Prostate gland (tissue), 2 donors: ENCODE measurements around the gene NDUFB11. TPM values are rescaled to one million over a fixed set of nuclear protein-coding genes. Genes with fewer than 3 reads are reported as not detected.

Experiments used
- DNase-seq: peaks from one replicate; pipeline ENCODE4 v3.0.0-alpha.2; 2019; ENCODE audit warnings: low spot score
- H3K27ac ChIP-seq, 2 donors: fragments of 200-600 bp; sonication (generic); 2 replicates each; pipeline ENCODE4 v1.5.1; 2017 to 2019
- H3K27me3 ChIP-seq: fragments of 200-600 bp; sonication (generic); replicated peaks from 2 replicates; pipeline ENCODE4 v1.5.1; 2019; ENCODE audit not compliant: insufficient read depth
- H3K36me3 ChIP-seq, 2 donors: fragments of 200-600 bp; sonication (generic); 1 replicate in 1 of 2; 2 replicates in 1 of 2; pipeline versions ENCODE4 v1.5.1 to v1.8.1; 2017 to 2019
- H3K4me1 ChIP-seq: fragments of 200-600 bp; sonication (generic); replicated peaks from 2 replicates; pipeline ENCODE4 v1.5.1; 2019
- H3K4me3 ChIP-seq, 2 donors: fragments of 200-600 bp; sonication (generic); 2 replicates each; pipeline ENCODE4 v1.5.1; 2017 to 2019
- H3K9me3 ChIP-seq: fragments of 200-600 bp; sonication (generic); 2 replicates; pipeline ENCODE4 v1.5.1; 2017
- POLR2A ChIP-seq: fragments of 450-650 bp; IDR thresholded peaks from one replicate; pipeline ENCODE4 v1.6.1; 2016; ENCODE audit warnings: antibody characterized with exemption, mild to moderate bottlenecking
- POLR2AphosphoS5 ChIP-seq: sonication (generic); formaldehyde crosslinking; IDR thresholded peaks from one replicate; pipeline ENCODE4 v1.6.1; 2017; ENCODE audit warnings: antibody characterized with exemption
- WGBS: methylation state at CpG from one replicate; pipeline ENCODE4 v1.1.5; 2018; 5-methylcytosine and 5-hydroxymethylcytosine counted together
- intact Hi-C: fragments of 100-400 bp; cut with DNase I; formaldehyde crosslinking; loops from one replicate; pipeline ENCODE4 v1.14.2; 2022
- total RNA-seq, 2 donors: library from RNA; depleted of rRNA; stranded (reverse); fragments of >200 nt; gene quantifications; one replicate each; pipeline ENCODE4 v1.1.0, GENCODE V29; 2016
- TF ChIP-seq, protein P1 (sequence below), 4 experiments: fragments of 200-600 bp in 2 of 4; fragments of 450-650 bp in 2 of 4; sonication (generic) in 2 of 4; IDR thresholded peaks; 1 replicate in 3 of 4; 2 replicates in 1 of 4; pipeline ENCODE4 v1.5.1; 2016 to 2019; ENCODE audit warnings: antibody characterized with exemption in 4 of 4, mild to moderate bottlenecking in 2 of 4, moderate library complexity in 2 of 4

Gene NDUFB11
- total RNA-seq, 2 donors from 2014 or later: 85.3 to 131 TPM

DNA sequence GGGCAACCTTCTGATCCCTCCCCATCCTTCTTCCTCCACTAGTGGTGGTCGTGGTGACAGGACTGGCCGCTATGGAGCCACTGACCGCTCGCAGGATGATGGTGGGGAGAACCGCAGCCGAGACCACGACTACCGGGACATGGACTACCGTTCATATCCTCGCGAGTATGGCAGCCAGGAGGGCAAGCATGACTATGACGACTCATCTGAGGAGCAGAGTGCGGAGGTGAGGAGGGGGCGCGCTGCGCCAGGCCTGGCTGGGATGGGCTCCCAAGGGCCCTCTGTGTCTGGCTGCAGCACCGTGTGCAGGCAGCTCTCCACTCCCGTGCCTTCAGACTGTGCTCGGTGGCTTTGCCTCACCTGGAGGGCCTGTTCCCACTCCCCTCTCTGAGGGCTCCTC, 24.8 kb upstream of the NDUFB11 start:
- Histone ChIP-seq H3K27ac (no peak overlapping the region), H3K27me3 (no peaks in the 10 kb centered on the region), H3K36me3 (no peaks in the 10 kb centered on the region), H3K9me3 (no peaks in the 10 kb centered on the region), H3K4me1 (no peaks in the 10 kb centered on the region), H3K4me3 (no peak overlapping the region)
- no peak for DNase-seq
- intact Hi-C loops: no loop called here
- 94% methylated on average over 13 of the region's 19 CpGs for WGBS
- TF ChIP-seq POLR2A (no peak), POLR2AphosphoS5 (no peak)
- TF ChIP-seq, protein P1, sequence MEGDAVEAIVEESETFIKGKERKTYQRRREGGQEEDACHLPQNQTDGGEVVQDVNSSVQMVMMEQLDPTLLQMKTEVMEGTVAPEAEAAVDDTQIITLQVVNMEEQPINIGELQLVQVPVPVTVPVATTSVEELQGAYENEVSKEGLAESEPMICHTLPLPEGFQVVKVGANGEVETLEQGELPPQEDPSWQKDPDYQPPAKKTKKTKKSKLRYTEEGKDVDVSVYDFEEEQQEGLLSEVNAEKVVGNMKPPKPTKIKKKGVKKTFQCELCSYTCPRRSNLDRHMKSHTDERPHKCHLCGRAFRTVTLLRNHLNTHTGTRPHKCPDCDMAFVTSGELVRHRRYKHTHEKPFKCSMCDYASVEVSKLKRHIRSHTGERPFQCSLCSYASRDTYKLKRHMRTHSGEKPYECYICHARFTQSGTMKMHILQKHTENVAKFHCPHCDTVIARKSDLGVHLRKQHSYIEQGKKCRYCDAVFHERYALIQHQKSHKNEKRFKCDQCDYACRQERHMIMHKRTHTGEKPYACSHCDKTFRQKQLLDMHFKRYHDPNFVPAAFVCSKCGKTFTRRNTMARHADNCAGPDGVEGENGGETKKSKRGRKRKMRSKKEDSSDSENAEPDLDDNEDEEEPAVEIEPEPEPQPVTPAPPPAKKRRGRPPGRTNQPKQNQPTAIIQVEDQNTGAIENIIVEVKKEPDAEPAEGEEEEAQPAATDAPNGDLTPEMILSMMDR (IDR thresholded peaks at IDR 0.05): no peak

DNA sequence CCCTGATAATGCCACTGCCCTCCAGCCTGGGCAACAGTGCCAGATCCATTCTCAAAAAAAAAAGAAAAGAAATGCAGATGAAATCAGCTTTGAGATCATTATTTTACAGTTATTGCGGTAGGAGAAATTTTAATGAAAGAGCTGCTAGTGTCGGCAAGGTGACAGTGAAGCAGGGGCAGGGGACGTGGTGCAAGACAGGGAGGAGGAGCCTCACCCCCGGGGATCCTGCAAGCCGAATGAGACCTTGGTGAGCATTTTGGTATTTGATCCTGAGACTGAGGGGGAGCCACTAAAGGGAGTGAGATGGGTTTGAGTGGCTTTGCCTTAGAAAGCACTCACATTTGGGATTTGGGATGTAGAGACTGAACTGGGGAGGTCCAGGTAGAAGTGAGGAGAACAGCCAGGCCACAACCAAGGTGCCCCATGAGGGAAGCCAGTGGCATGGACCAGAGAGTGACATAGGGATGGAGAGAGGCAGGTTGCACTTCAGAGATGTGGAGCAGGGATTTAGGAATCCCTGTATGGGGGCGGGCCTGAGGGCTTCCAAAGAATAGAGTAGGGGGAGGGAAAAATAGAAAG, 24.1 kb upstream of the NDUFB11 start:
- Histone ChIP-seq H3K27me3 (no peaks in the 10 kb centered on the region), H3K4me3 (no peak overlapping the region), H3K36me3 (no peaks in the 10 kb centered on the region), H3K27ac (no peak overlapping the region), H3K9me3 (no peaks in the 10 kb centered on the region), H3K4me1 (no peaks in the 10 kb centered on the region)
- TF ChIP-seq, protein P1 (IDR thresholded peaks at IDR 0.05): no peak
- no peak for TF ChIP-seq POLR2AphosphoS5
- no peak for TF ChIP-seq POLR2A
- intact Hi-C loops: no loop called here
- 85% methylated on average over 6 of the region's 6 CpGs for WGBS
- DNase-seq: no peak

DNA sequence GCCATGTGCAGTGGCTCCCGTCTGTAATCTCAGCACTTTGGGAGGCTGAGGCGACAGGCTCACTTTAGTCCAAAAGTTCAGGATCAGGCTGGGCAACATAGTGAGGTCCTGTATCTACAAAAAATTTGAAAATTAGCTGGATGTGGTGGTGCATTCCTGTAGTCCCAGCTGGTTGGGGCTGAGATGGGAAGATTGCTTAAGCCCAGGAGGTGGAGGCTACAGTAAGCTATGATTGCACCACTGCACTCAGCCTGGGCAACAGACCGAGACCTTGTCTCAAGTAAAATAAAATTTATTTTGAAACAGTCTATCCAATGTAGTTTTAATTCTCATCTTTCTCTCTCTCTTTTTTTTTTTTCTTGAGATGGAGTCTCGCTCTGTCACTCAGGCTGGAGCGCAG, 21.6 kb upstream of the NDUFB11 start:
- Histone ChIP-seq H3K4me1 (no peaks in the 10 kb centered on the region), H3K9me3 (no peaks in the 10 kb centered on the region), H3K27me3 (no peaks in the 10 kb centered on the region), H3K4me3 (no peak overlapping the region), H3K27ac (no peak overlapping the region), H3K36me3 (no peaks in the 10 kb centered on the region)
- no peak for TF ChIP-seq POLR2A
- TF ChIP-seq POLR2AphosphoS5: no peak
- TF ChIP-seq, protein P1 (IDR thresholded peaks at IDR 0.05): no peak
- 97% methylated on average over 5 of the region's 5 CpGs for WGBS
- no peak for DNase-seq
- intact Hi-C loops: no loop called here

DNA sequence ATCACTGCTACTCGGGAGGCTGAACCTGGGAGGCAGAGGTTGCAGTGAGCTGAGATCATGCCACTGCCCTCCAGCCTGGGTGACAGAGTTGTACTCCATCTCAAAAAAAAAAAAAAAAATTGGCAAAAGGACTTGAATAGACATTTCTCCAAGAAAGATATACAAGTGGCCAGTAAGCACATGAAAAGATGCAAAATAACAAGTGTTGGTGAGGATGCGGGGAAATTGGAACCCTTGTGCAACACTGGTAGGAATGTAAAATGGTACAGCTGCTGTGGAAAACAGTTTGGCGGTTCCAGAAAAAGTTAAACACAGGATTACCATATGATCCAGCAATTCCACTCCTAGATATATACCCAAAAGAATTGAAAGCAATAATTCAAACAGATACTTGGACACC, 19.9 kb upstream of the NDUFB11 start:
- TF ChIP-seq, protein P1 (IDR thresholded peaks at IDR 0.05): no peak
- TF ChIP-seq POLR2A: no peak
- no peak for TF ChIP-seq POLR2AphosphoS5
- H3K27me3 ChIP-seq: no peaks in the 10 kb centered on the region
- 92% methylated on average over 3 of the region's 3 CpGs for WGBS
- H3K4me1 ChIP-seq: no peaks in the 10 kb centered on the region
- intact Hi-C loops: no loop called here
- no peaks in the 10 kb centered on the region for H3K36me3 ChIP-seq
- H3K9me3 ChIP-seq: no peaks in the 10 kb centered on the region
- H3K27ac ChIP-seq: no peak overlapping the region
- DNase-seq: no peak
- no peak overlapping the region for H3K4me3 ChIP-seq

DNA sequence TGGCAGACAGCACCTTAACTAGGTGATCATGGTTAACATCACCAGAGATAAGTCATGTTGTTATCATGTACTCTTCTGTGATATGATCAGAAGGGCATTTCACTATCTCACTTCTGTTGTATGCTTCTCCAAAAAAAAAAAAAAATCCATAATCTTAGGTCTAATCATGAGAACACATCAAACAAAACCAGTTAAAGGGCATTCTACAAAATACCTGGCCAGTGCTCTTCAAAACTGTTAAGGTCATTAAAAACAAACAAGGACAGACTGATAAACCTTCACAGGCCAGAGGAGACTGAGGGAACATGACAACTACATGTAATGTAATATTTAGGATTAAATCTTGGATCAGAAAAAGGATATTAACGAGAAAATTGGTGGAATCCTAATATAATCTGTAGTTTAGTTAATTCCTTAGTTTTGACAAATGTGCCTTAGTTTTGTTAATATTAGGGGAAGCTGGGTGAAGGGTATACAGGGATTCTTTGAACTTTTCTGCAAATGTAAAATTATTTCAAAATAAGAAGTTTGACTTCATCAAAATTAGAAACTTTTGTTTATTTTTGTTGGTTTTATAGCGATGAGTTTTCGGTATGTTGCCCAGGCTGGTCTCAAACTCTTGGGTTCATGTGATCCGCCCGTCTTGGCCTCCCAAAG, 18.6 kb upstream of the NDUFB11 start:
- 98% methylated on average over 5 of the region's 5 CpGs for WGBS
- H3K36me3 ChIP-seq: no peaks in the 10 kb centered on the region
- TF ChIP-seq, protein P1 (IDR thresholded peaks at IDR 0.05): no peak
- TF ChIP-seq POLR2AphosphoS5 (no peak), POLR2A (no peak)
- H3K4me3 ChIP-seq: no peak overlapping the region
- H3K4me1 ChIP-seq: no peaks in the 10 kb centered on the region
- intact Hi-C loops: no loop called here
- no peak overlapping the region for H3K27ac ChIP-seq
- H3K27me3 ChIP-seq: no peaks in the 10 kb centered on the region
- DNase-seq: no peak
- H3K9me3 ChIP-seq: no peaks in the 10 kb centered on the region
